ENCODE data around the gene RPA1.

Gene RPA1

DNA sequence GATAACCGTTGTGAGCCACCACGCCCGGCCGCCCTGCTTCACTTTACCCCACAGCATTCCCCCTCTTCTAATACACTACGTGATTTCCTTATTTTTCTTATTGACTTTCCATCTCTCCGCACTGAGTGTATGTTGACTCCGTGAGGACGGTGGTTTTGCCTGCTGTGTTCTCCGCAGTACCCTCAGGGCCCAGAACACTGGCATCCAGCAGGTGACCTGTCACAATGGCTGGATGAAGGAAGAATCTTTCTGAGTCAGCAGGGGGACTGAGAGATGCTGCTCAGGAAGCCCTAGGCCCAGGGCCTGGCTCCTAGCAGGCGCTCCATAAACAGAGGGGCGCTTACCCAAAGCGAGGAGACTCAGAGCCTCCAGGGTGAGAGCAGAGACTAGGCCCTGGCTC, 115.8 kb downstream of the RPA1 start:
- Histone ChIP-seq H3K36me3 (replicated peaks; ENCODE audit: insufficient read depth, low read length) (no peaks in the 10 kb centered on the region), H3K4me2 (ENCODE audit: low read depth, low read length) (no peak overlapping the region), H2AFZ (ENCODE audit: low read length) (no peak overlapping the region), H3K9me2 (replicated peaks; ENCODE audit: insufficient read depth, low read length) (no peaks in the 10 kb centered on the region), H3K79me2 (ENCODE audit: low read length) (no peaks in the 10 kb centered on the region), H3K4me1 (ENCODE audit: low read length) (no peaks in the 10 kb centered on the region), H3F3A (ENCODE audit: insufficient read depth, low read length) (no peaks in the 10 kb centered on the region), H4K20me1 (ENCODE audit: insufficient read depth, low read length) (no peaks in the 10 kb centered on the region), H3K9ac (ENCODE audit: low read length) (no peak overlapping the region), H3K27ac (ENCODE audit: low read length) (no peak overlapping the region), H3K9me3 (replicated peaks; ENCODE audit: insufficient read depth, low read length) (no peaks in the 10 kb centered on the region), H3K4me3 (ENCODE audit: low read length) (no peak overlapping the region), H3K27me3 (replicated peaks; ENCODE audit: insufficient read depth, low read length) (peaks cover 86% of the 10 kb centered on the region)
- DNase-seq = no peak
- no peak for TF ChIP-seq EZH2phosphoT487 (IDR thresholded peaks at IDR 0.05; ENCODE audit: low read length)
- TF ChIP-seq, protein P1, sequence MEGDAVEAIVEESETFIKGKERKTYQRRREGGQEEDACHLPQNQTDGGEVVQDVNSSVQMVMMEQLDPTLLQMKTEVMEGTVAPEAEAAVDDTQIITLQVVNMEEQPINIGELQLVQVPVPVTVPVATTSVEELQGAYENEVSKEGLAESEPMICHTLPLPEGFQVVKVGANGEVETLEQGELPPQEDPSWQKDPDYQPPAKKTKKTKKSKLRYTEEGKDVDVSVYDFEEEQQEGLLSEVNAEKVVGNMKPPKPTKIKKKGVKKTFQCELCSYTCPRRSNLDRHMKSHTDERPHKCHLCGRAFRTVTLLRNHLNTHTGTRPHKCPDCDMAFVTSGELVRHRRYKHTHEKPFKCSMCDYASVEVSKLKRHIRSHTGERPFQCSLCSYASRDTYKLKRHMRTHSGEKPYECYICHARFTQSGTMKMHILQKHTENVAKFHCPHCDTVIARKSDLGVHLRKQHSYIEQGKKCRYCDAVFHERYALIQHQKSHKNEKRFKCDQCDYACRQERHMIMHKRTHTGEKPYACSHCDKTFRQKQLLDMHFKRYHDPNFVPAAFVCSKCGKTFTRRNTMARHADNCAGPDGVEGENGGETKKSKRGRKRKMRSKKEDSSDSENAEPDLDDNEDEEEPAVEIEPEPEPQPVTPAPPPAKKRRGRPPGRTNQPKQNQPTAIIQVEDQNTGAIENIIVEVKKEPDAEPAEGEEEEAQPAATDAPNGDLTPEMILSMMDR (IDR thresholded peaks at IDR 0.05; ENCODE audit: low read length) = no peak
- no peak for TF ChIP-seq EZH2 (optimal IDR thresholded peaks at IDR 0.05; ENCODE audit: low read depth, low read length)

DNA sequence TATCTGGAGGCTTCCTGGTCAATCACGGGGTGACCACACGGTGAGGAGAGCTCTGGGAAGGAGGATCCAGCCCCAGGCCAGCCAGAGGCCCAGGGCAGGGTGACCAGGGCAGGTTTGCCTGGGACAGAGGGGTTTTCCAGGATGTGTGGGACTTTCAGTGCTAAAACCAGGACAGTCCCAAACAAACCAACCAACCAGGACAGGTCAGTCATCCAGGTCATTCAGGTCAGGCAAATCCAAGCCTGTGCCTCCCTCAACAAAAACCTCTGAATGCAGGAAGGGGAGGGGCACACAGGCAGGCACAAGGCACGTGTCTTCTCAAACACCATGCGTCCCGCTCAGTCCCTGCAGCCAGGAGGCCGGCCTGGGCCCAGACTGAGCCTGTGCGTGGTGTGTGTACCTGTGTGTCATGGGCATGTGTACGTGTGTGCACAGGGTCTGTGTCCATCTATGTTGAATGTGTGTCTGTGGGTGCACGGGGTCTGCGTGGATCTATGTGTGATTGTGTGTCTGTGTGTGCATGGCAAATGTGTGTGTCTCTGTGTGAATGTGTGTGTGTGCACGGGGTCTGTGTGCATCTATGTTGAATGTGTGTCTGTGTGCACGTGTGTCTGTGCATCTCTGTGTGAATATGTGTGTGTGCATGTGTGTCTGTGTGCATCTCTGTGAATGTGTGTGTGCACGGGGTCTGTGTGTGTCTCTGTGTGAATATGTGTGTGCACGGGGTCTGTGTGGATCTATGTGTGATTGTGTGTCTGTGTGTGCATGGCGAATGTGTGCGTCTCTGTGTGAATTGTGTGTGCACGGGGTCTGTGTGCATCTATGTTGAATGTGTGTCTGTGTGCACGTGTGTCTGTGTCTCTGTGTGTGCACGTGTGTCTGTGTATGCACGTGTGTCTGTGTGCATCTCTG, 116.5 kb downstream of the RPA1 start:
- Histone ChIP-seq H3K4me3 (ENCODE audit: low read length) (no peak overlapping the region), H3K9me2 (replicated peaks; ENCODE audit: insufficient read depth, low read length) (no peaks in the 10 kb centered on the region), H3K36me3 (replicated peaks; ENCODE audit: insufficient read depth, low read length) (no peaks in the 10 kb centered on the region), H3K9me3 (replicated peaks; ENCODE audit: insufficient read depth, low read length) (no peaks in the 10 kb centered on the region), H3K4me2 (ENCODE audit: low read depth, low read length) (no peak overlapping the region), H3K27me3 (replicated peaks; ENCODE audit: insufficient read depth, low read length) (peaks cover 85% of the 10 kb centered on the region), H3K9ac (ENCODE audit: low read length) (no peak overlapping the region), H4K20me1 (ENCODE audit: insufficient read depth, low read length) (no peaks in the 10 kb centered on the region), H3F3A (ENCODE audit: insufficient read depth, low read length) (no peaks in the 10 kb centered on the region), H2AFZ (ENCODE audit: low read length) (no peak overlapping the region), H3K4me1 (ENCODE audit: low read length) (no peaks in the 10 kb centered on the region), H3K79me2 (ENCODE audit: low read length) (no peaks in the 10 kb centered on the region), H3K27ac (ENCODE audit: low read length) (no peak overlapping the region)
- no peak for DNase-seq
- TF ChIP-seq EZH2 (optimal IDR thresholded peaks at IDR 0.05; ENCODE audit: low read depth, low read length) (no peak), EZH2phosphoT487 (IDR thresholded peaks at IDR 0.05; ENCODE audit: low read length) (no peak)
- TF ChIP-seq, protein P1 (IDR thresholded peaks at IDR 0.05; ENCODE audit: low read length) = no peak

DNA sequence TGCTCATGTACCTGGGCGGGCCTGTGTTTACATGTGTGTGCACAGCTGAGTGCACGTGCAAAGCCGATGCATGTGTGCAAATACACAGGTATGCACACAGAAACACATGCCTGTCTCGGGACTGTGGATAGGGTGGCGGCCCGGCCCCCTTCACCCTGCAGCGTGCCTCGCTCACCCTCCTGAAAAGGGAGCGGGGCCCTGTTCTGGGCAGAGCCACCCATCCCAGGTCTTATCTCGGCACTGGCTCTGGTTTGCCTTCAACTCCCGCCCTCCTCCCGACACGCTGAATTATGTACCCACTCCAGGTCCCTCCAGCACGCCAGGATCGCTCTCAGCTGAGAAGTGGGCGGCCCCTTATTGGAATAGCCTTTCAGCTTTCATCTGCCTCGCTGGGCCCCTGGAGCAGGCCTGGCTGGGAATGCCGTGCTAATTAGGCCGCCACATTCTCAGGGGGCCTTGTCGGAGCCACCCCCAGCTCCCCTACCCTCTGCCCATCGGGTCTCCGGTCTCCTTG, 117.5 kb downstream of the RPA1 start:
- H3K4me3 ChIP-seq (ENCODE audit: low read length) = no peak overlapping the region
- no peaks in the 10 kb centered on the region for H3K4me1 ChIP-seq (ENCODE audit: low read length)
- no peaks in the 10 kb centered on the region for H3F3A ChIP-seq (ENCODE audit: insufficient read depth, low read length)
- H3K9ac ChIP-seq (ENCODE audit: low read length) = no peak overlapping the region
- no peak overlapping the region for H2AFZ ChIP-seq (ENCODE audit: low read length)
- H3K27me3 ChIP-seq (replicated peaks; ENCODE audit: insufficient read depth, low read length) = peaks cover 85% of the 10 kb centered on the region
- H3K79me2 ChIP-seq (ENCODE audit: low read length) = no peaks in the 10 kb centered on the region
- H3K9me3 ChIP-seq (replicated peaks; ENCODE audit: insufficient read depth, low read length) = no peaks in the 10 kb centered on the region
- no peaks in the 10 kb centered on the region for H4K20me1 ChIP-seq (ENCODE audit: insufficient read depth, low read length)
- DNase-seq = no peak
- TF ChIP-seq EZH2 (optimal IDR thresholded peaks at IDR 0.05; ENCODE audit: low read depth, low read length) (no peak), EZH2phosphoT487 (IDR thresholded peaks at IDR 0.05; ENCODE audit: low read length) (no peak)
- TF ChIP-seq, protein P1 (IDR thresholded peaks at IDR 0.05; ENCODE audit: low read length) = no peak
- no peak overlapping the region for H3K27ac ChIP-seq (ENCODE audit: low read length)
- H3K9me2 ChIP-seq (replicated peaks; ENCODE audit: insufficient read depth, low read length) = no peaks in the 10 kb centered on the region
- H3K36me3 ChIP-seq (replicated peaks; ENCODE audit: insufficient read depth, low read length) = no peaks in the 10 kb centered on the region
- H3K4me2 ChIP-seq (ENCODE audit: low read depth, low read length) = no peak overlapping the region

All from MM.1S (cell line).